HFFc6 (cell line): ENCODE results near the gene SLIT3. TPM values are rescaled to one million over a fixed set of nuclear protein-coding genes. Genes with fewer than 3 reads are reported as not detected.

Experiments
- DNase-seq: peaks from one replicate; pipeline ENCODE4 v3.0.0-alpha.2; 2018
- H3K27ac Mint-ChIP-seq: 2 replicates; pipeline ENCODE4 v1.8.0; 2020; ENCODE audit warnings: mild to moderate bottlenecking, mixed read lengths
- H3K27me3 Mint-ChIP-seq: 2 replicates; pipeline ENCODE4 v1.8.0; 2021; ENCODE audit warnings: mild to moderate bottlenecking, moderate library complexity, mixed read lengths; ENCODE audit not compliant: insufficient read depth
- H3K36me3 Mint-ChIP-seq: 2 replicates; pipeline ENCODE4 v1.8.0; 2021; ENCODE audit warnings: low read depth, mixed read lengths
- H3K4me1 Mint-ChIP-seq: 2 replicates; pipeline ENCODE4 v1.8.0; 2020; ENCODE audit warnings: low read depth, mixed read lengths
- H3K4me3 Mint-ChIP-seq: 2 replicates; pipeline ENCODE4 v1.8.0; 2020; ENCODE audit warnings: mild to moderate bottlenecking, moderate library complexity, mixed read lengths
- H3K9me3 Mint-ChIP-seq: 2 replicates; pipeline ENCODE4 v1.8.0; 2020; ENCODE audit warnings: mild to moderate bottlenecking, mixed read lengths
- CTCF ChIP-seq: fragments of 200-600 bp; sonication (generic); IDR thresholded peaks from 2 replicates; pipeline ENCODE4 v1.5.0; 2021; ENCODE audit warnings: antibody characterized with exemption, mild to moderate bottlenecking
- total RNA-seq, 6 experiments: library from RNA; stranded (reverse); fragmentation: NEBNext Ultra II Directional; extraction: Animal tissue kit (Norgen Biotek cat#: 25700); gene quantifications; 2 replicates in 1 of 6; 3 replicates in 5 of 6; pipeline ENCODE4 v1.2.3, GENCODE V29; 2021

The SLIT3 gene
- total RNA-seq, 6 experiments from 2014 or later, result 4.2 to 8.3 (median 7.1) TPM

DNA sequence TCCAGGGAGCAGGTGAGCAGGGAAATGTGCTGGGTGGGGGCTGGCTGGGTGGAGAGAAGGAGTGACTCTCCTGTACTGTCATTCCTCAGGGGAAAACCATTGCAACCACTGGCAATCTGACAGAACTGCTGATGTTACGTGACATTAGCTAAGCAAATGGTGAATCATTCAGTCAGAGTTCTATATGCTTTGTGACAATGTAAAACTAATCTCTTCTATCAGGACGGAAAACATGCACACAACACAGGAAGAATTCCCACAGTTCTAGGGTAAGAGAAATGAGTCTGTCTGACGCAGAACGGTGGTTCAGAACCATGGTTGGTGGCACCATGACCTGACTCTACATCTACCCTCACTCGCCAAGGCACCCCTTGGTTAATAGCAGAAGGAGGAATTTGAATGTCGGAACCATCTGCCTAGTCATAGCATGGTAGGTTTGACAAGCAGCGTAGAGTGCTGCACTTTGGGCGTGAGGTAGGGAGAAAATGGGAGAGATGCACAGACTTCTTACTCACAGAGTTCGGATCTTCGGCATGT is 478.1 kb downstream of the SLIT3 start:
- Mint-ChIP-seq H3K9me3 (no peaks in the 10 kb centered on the region), H3K27ac (no peak overlapping the region), H3K4me1 (no peaks in the 10 kb centered on the region), H3K4me3 (no peak overlapping the region), H3K36me3 (no peaks in the 10 kb centered on the region), H3K27me3 (peaks cover 13% of the 10 kb centered on the region)
- TF ChIP-seq CTCF, result no peak
- no peak for DNase-seq

DNA sequence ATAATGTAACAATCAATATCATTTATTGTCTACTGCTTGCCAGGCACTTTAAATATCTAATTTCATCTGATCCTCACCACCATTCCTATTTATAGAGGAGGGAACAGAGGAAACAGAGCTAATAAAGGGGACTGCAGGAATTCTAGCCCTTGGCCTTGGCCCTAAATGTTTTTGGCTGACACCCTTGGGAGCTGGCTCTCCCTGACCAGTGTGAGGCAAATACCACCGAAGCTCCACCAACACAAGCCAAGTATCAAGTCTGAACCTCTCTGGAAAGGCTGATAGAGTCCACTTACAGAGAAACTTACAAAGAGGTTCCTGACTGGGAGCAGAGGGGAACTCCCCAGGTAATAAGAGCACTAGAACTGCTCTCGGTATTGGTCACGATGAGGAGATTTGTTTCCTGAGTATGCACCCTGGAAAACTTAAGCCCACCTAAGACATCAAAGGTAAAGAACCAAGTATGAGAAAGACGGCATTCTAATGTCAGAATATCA is 478.6 kb downstream of the SLIT3 start:
- Mint-ChIP-seq H3K4me1 (no peaks in the 10 kb centered on the region), H3K36me3 (no peaks in the 10 kb centered on the region), H3K27ac (no peak overlapping the region), H3K4me3 (no peak overlapping the region), H3K9me3 (no peaks in the 10 kb centered on the region), H3K27me3 (peaks cover 13% of the 10 kb centered on the region)
- TF ChIP-seq CTCF, result no peak
- DNase-seq, result no peak

DNA sequence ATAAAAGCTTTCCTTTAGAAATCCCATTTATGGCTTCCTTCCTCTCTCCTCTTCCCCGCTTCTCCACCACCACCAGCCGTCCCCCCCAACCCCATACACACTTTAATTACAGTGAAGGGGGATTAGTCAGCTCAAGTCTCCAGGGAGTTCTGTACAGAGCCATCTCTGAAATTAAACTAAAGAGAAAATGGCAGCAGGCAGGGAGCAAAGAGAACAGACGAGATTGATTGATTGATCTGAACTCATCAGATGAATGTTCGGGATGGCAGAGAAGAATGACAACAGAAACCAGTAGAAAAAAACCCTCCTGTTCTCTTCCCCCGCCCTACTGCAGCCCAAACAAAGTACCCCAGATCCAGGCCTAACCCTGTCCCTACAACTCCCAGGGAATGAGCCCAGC is 480.1 kb downstream of the SLIT3 start:
- H3K4me1 Mint-ChIP-seq, result no peaks in the 10 kb centered on the region
- H3K9me3 Mint-ChIP-seq, result no peaks in the 10 kb centered on the region
- DNase-seq, result no peak
- peaks cover 9% of the 10 kb centered on the region for H3K27me3 Mint-ChIP-seq
- TF ChIP-seq CTCF, result no peak
- no peak overlapping the region for H3K27ac Mint-ChIP-seq
- no peaks in the 10 kb centered on the region for H3K36me3 Mint-ChIP-seq
- H3K4me3 Mint-ChIP-seq, result no peak overlapping the region

DNA sequence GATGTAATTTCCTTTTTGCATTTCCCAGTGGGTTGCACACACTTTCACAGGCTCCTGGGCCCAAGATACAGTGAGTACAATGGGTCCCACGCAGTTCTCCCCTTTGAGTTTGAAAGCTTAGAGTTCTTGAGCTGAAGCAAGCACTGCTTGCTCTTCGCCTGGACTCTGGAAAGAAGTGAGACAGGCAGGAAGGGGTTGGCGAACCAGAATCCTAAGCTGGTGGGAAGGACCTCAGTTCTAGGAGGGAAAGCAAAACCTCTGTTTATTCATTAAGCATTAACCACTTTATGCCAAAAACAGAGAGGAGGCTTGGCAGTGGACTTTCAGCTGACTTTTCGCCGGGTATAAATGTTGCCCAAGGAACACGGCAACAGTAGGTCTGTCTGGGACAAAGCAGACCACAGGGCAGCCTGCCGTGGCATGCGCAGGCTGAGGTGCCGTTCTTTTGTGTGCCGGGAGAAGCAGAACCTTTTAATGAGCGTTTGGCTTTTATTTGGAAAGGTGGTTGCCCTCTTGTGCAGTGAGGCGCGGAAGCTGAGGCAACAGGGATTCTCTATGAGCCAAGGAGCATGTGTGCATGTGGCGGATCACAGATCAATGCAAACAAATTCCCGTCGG is 481.8 kb downstream of the SLIT3 start:
- peaks cover 10% of the 10 kb centered on the region for H3K27me3 Mint-ChIP-seq
- no peak overlapping the region for H3K4me3 Mint-ChIP-seq
- H3K4me1 Mint-ChIP-seq, result no peaks in the 10 kb centered on the region
- TF ChIP-seq CTCF, result no peak
- no peak overlapping the region for H3K27ac Mint-ChIP-seq
- no peaks in the 10 kb centered on the region for H3K36me3 Mint-ChIP-seq
- no peaks in the 10 kb centered on the region for H3K9me3 Mint-ChIP-seq
- no peak for DNase-seq

GRCh38 chr5:168818558-168818957 is 482.4 kb downstream of the SLIT3 start:
- DNase-seq, result no peak
- Mint-ChIP-seq H3K4me3 (no peak overlapping the region), H3K4me1 (no peaks in the 10 kb centered on the region), H3K27me3 (peaks cover 10% of the 10 kb centered on the region), H3K36me3 (no peaks in the 10 kb centered on the region), H3K27ac (no peak overlapping the region), H3K9me3 (no peaks in the 10 kb centered on the region)
- TF ChIP-seq CTCF, result no peak
